DOHH2 (cell line): Measurements from ENCODE around the gene SLC6A11.

ENCODE experiments used
- CTCF ChIP-seq: fragments of 200-600 bp; sonication (generic); IDR thresholded peaks from one replicate; pipeline ENCODE4 v1.5.1; 2014; ENCODE audit warnings: antibody characterized with exemption, mild to moderate bottlenecking, low read depth, low read length; ENCODE audit not compliant: poor library complexity, severe bottlenecking
- EZH2phosphoT487 ChIP-seq: fragments of 200-600 bp; sonication (generic); IDR thresholded peaks from 2 replicates; pipeline ENCODE4 v1.6.1; 2017; ENCODE audit warnings: borderline replicate concordance, mild to moderate bottlenecking, antibody characterized with exemption, low read length, moderate library complexity, mixed read lengths

- TF ChIP-seq CTCF = no peak
- TF ChIP-seq EZH2phosphoT487 = no peak
These were observed 114.1 kb downstream of the SLC6A11 start for GRCh38 chr3:10929978-10930665.
